GM12878 (cell line): ENCODE results near the gene OTOF. TPM values are rescaled to one million over a fixed set of nuclear protein-coding genes. Genes with fewer than 3 reads are reported as not detected.

Source experiments
- ATAC-seq: fragments of 200-7000 bp; cut with Tn5 transposase; 3 replicates; pipeline ENCODE4 v1.9.1; 2020; ENCODE audit warnings: mild to moderate bottlenecking, moderate library complexity
- BruUV-seq: library from RNA; stranded (reverse); fragments of 400-500 nt; replicated peaks from 2 replicates; lab custom pipeline; 2021; lab: Mats Ljungman, UMichigan
- CTCF ChIA-PET: fragments of 300-600 bp; sonication (Branson Sonifier 250); formaldehyde crosslinking; extraction: SDS; loops from one replicate; lab custom pipeline; 2021; ENCODE audit warnings: inconsistent platforms; lab: Yijun Ruan, JAX
- POLR2A ChIA-PET: fragments of 350-600 bp; formaldehyde crosslinking; extraction: SDS; loops from one replicate; lab custom pipeline; 2021; ENCODE audit warnings: inconsistent platforms; lab: Charles Lee
- RAD21 ChIA-PET: fragments of 300-600 bp; sonication (Branson Sonifier 250); formaldehyde crosslinking; loops from one replicate; lab custom pipeline; 2023; ENCODE audit warnings: antibody characterized with exemption; ENCODE audit not compliant: unreplicated experiment; lab: Charles Lee
- SMC1A ChIA-PET: fragments of 300-600 bp; sonication (Branson Sonifier 250); formaldehyde crosslinking; loops from one replicate; lab custom pipeline; 2023; ENCODE audit not compliant: unreplicated experiment, uncharacterized antibody; lab: Charles Lee
- DNase-seq: peaks from one replicate; pipeline ENCODE4 v3.0.0-alpha.2; 2011; ENCODE audit warnings: low read depth, low spot score
- FAIRE-seq: peaks from 3 replicates; lab custom pipeline; 2011; peaks lifted over from hg19 to GRCh38; lab: Jason Lieb, UNC
- H2AFZ ChIP-seq: 2 replicates; pipeline ENCODE4 v1.6.0; 2011; ENCODE audit warnings: low read depth, low read length, control low read depth; ENCODE audit not compliant: control insufficient read depth
- H3K27ac ChIP-seq: 2 replicates; pipeline ENCODE4 v1.5.1; 2011; ENCODE audit warnings: control low read depth; ENCODE audit not compliant: control insufficient read depth, insufficient read depth
- H3K27me3 ChIP-seq, 2 experiments: replicated peaks in 1 of 2; 2 replicates each; pipeline versions ENCODE4 v1.6.0 to v1.6.1; 2011; ENCODE audit warnings: low read length in 1 of 2; ENCODE audit not compliant: control insufficient read depth in 2 of 2, insufficient read depth in 2 of 2
- H3K36me3 ChIP-seq, 2 experiments: 2 replicates each; pipeline ENCODE4 v1.5.1; 2011; ENCODE audit warnings: low read length in 1 of 2; ENCODE audit not compliant: control insufficient read depth in 2 of 2, insufficient read depth in 2 of 2
- H3K4me1 ChIP-seq: 2 replicates; pipeline ENCODE4 v1.6.1; 2011; ENCODE audit warnings: mild to moderate bottlenecking, low read length, moderate library complexity, mixed read lengths; ENCODE audit not compliant: control insufficient read depth, insufficient read depth
- H3K4me2 ChIP-seq: 2 replicates; pipeline ENCODE4 v1.6.0; 2011; ENCODE audit warnings: control low read depth; ENCODE audit not compliant: control insufficient read depth, insufficient read depth
- H3K4me3 ChIP-seq: fragments of 200-600 bp; sonication (generic); 2 replicates; pipeline ENCODE4 v1.5.1; 2016
- H3K79me2 ChIP-seq: 2 replicates; pipeline ENCODE4 v1.6.0; 2011; ENCODE audit warnings: low read length; ENCODE audit not compliant: control insufficient read depth, insufficient read depth
- H3K9ac ChIP-seq: 2 replicates; pipeline ENCODE4 v1.8.0; 2011; ENCODE audit warnings: low read length, control low read depth, mixed read lengths; ENCODE audit not compliant: control insufficient read depth, insufficient read depth
- H3K9me3 ChIP-seq: replicated peaks from 3 replicates; pipeline ENCODE4 v1.5.1; 2011; ENCODE audit warnings: mild to moderate bottlenecking, low read length; ENCODE audit not compliant: control insufficient read depth, insufficient read depth
- H4K20me1 ChIP-seq: 2 replicates; pipeline ENCODE4 v1.6.0; 2011; ENCODE audit not compliant: control insufficient read depth, insufficient read depth
- CHD1 ChIP-seq: IDR thresholded peaks from 2 replicates; pipeline ENCODE4 v1.6.1; 2012; ENCODE audit warnings: low read depth, low read length, improper control_type of control experiment
- HDAC2 ChIP-seq: fragments of 200-600 bp; sonication (generic); IDR thresholded peaks from 2 replicates; pipeline ENCODE4 v1.6.1; 2017
- NBN ChIP-seq: fragments of 450-650 bp; IDR thresholded peaks from 2 replicates; pipeline ENCODE4 v1.6.1; 2016
- ZNF207 ChIP-seq: fragments of 450-650 bp; IDR thresholded peaks from 2 replicates; pipeline ENCODE4 v1.6.1; 2014; ENCODE audit warnings: antibody characterized with exemption, mild to moderate bottlenecking, borderline replicate concordance
- WGBS: methylation state at CpG from one replicate; pipeline ENCODE4 v1.1.6; 2016; ENCODE audit warnings: low lambda C conversion rate; ENCODE audit not compliant: insufficient replicate concordance, insufficient coverage; ENCODE audit errors: missing lambda C conversion rate; 5-methylcytosine and 5-hydroxymethylcytosine counted together
- in situ Hi-C: fragments of 300-500 bp; cut with MboI; formaldehyde crosslinking; loops from 9 replicates; pipeline ENCODE4 v1.14.3; 2018; ENCODE audit warnings: mixed read lengths
- intact Hi-C: fragments of 100-400 bp; cut with micrococcal nuclease; formaldehyde crosslinking; loops from one replicate; pipeline ENCODE4 v1.14.2; 2022; ENCODE audit not compliant: unreplicated experiment
- polyA plus RNA-seq, 11 experiments: library from polyadenylated mRNA; depleted of rRNA in 4 of 11; unstranded in 6 of 11; stranded (reverse) in 5 of 11; fragments of >200 nt; fragmentation: Nextera tagmentation in 4 of 11; fragmentation: Illumina TruSeq in 1 of 11; extraction: Ambion mirVana in 4 of 11; extraction: Trizol in 1 of 11; gene quantifications; 1 replicate in 1 of 11; 2 replicates in 10 of 11; pipeline versions ENCODE4 v1.2.1 to v1.2.3, GENCODE V29; 2011 to 2016; ENCODE audit warnings: inconsistent platforms in 2 of 11, missing spikeins in 2 of 11, low read depth in 1 of 11
- total RNA-seq, 4 experiments: library from RNA; depleted of rRNA in 3 of 4; stranded (reverse); fragments of >200 nt in 3 of 4; fragmentation: Illumina TruSeq in 1 of 4; extraction: Trizol in 1 of 4; gene quantifications; 2 replicates each; pipeline versions ENCODE4 v1.2.1 to v1.2.3, GENCODE V29; 2013 to 2021
- TF ChIP-seq, protein P1 (sequence below): fragments of 450-650 bp; IDR thresholded peaks from 2 replicates; pipeline ENCODE4 v1.6.1; 2016; ENCODE audit warnings: mild to moderate bottlenecking
- TF ChIP-seq, protein P2 (sequence below): IDR thresholded peaks from 2 replicates; pipeline ENCODE4 v1.6.1; 2012; ENCODE audit warnings: improper control_type of control experiment, low read depth, low read length; ENCODE audit not compliant: insufficient replicate concordance
- TF ChIP-seq, protein P3 (sequence below): fragments of 450-650 bp; IDR thresholded peaks from 2 replicates; pipeline ENCODE4 v1.6.1; 2017; ENCODE audit warnings: mild to moderate bottlenecking, moderate library complexity
- TF ChIP-seq, protein P4 (sequence below): fragments of 450-650 bp; IDR thresholded peaks from 2 replicates; pipeline ENCODE4 v1.6.1; 2017; ENCODE audit warnings: mild to moderate bottlenecking
- TF ChIP-seq, protein P5 (sequence below): IDR thresholded peaks from 2 replicates; pipeline ENCODE4 v1.6.1; 2011; ENCODE audit warnings: mild to moderate bottlenecking, low read depth, low read length, moderate library complexity; ENCODE audit not compliant: insufficient replicate concordance

Gene OTOF
- total and polyA plus RNA-seq, 10 of the 15 experiments (the other 5 are each of a cell fraction or from before 2014, with no cell fraction given), result under 0.01 to 0.31 (median 0.07) TPM; not detected in 6

DNA sequence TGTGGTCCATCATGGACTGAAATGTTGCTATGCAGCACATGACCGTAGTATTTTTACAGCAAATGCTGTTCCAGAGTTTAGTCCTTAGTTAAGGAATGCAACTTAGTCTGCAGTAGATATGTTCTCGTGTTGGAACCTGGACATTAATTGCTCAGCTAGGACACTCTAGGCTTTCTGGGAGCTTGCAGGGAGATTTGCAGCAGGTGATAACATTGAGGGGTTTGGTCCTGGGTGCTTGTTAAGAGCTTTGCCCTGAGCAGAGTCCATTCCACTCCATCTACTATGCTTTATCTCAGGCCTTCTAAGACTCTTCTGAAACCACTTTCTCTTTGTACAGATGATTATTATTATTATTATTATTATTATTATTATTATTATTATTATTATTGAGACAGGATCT is 49.1 kb downstream of the OTOF start:
- Histone ChIP-seq H3K4me1 (no peaks in the 10 kb centered on the region), H3K27ac (no peak overlapping the region), H3K27me3 (0 out of 4 replicates have a peak, but pooled peaks cover 0 to 2% of the 10 kb centered on the region in 2 experiments), H3K9me3 (no peaks in the 10 kb centered on the region), H2AFZ (no peak overlapping the region), H4K20me1 (no peaks in the 10 kb centered on the region)
- POLR2A ChIA-PET, result no interaction called here
- no peak for FAIRE-seq
- RAD21 ChIA-PET, result no interaction called here
- no TSS peak for BruUV-seq
- SMC1A ChIA-PET, result no interaction called here
- DNase-seq, result no peak
- intact Hi-C loops (no loop called here), in situ Hi-C loops (no loop called here)
- WGBS, result 66% methylated on average over 2 of the region's 2 CpGs
- CTCF ChIA-PET, result interaction anchor here (1.3 kb wide), 1 partner anchor 153 kb away, joined by 3 read pairs; no protein-coding TSS in a partner anchor
- TF ChIP-seq, protein P1, sequence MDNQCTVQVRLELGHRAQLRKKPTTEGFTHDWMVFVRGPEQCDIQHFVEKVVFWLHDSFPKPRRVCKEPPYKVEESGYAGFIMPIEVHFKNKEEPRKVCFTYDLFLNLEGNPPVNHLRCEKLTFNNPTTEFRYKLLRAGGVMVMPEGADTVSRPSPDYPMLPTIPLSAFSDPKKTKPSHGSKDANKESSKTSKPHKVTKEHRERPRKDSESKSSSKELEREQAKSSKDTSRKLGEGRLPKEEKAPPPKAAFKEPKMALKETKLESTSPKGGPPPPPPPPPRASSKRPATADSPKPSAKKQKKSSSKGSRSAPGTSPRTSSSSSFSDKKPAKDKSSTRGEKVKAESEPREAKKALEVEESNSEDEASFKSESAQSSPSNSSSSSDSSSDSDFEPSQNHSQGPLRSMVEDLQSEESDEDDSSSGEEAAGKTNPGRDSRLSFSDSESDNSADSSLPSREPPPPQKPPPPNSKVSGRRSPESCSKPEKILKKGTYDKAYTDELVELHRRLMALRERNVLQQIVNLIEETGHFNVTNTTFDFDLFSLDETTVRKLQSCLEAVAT, result no peak
- TF ChIP-seq, protein P2, sequence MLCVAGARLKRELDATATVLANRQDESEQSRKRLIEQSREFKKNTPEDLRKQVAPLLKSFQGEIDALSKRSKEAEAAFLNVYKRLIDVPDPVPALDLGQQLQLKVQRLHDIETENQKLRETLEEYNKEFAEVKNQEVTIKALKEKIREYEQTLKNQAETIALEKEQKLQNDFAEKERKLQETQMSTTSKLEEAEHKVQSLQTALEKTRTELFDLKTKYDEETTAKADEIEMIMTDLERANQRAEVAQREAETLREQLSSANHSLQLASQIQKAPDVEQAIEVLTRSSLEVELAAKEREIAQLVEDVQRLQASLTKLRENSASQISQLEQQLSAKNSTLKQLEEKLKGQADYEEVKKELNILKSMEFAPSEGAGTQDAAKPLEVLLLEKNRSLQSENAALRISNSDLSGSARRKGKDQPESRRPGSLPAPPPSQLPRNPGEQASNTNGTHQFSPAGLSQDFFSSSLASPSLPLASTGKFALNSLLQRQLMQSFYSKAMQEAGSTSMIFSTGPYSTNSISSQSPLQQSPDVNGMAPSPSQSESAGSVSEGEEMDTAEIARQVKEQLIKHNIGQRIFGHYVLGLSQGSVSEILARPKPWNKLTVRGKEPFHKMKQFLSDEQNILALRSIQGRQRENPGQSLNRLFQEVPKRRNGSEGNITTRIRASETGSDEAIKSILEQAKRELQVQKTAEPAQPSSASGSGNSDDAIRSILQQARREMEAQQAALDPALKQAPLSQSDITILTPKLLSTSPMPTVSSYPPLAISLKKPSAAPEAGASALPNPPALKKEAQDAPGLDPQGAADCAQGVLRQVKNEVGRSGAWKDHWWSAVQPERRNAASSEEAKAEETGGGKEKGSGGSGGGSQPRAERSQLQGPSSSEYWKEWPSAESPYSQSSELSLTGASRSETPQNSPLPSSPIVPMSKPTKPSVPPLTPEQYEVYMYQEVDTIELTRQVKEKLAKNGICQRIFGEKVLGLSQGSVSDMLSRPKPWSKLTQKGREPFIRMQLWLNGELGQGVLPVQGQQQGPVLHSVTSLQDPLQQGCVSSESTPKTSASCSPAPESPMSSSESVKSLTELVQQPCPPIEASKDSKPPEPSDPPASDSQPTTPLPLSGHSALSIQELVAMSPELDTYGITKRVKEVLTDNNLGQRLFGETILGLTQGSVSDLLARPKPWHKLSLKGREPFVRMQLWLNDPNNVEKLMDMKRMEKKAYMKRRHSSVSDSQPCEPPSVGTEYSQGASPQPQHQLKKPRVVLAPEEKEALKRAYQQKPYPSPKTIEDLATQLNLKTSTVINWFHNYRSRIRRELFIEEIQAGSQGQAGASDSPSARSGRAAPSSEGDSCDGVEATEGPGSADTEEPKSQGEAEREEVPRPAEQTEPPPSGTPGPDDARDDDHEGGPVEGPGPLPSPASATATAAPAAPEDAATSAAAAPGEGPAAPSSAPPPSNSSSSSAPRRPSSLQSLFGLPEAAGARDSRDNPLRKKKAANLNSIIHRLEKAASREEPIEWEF, result no peak
- TF ChIP-seq HDAC2 (no peak), ZNF207 (no peak), CHD1 (no peak), NBN (no peak)
- TF ChIP-seq, protein P3, sequence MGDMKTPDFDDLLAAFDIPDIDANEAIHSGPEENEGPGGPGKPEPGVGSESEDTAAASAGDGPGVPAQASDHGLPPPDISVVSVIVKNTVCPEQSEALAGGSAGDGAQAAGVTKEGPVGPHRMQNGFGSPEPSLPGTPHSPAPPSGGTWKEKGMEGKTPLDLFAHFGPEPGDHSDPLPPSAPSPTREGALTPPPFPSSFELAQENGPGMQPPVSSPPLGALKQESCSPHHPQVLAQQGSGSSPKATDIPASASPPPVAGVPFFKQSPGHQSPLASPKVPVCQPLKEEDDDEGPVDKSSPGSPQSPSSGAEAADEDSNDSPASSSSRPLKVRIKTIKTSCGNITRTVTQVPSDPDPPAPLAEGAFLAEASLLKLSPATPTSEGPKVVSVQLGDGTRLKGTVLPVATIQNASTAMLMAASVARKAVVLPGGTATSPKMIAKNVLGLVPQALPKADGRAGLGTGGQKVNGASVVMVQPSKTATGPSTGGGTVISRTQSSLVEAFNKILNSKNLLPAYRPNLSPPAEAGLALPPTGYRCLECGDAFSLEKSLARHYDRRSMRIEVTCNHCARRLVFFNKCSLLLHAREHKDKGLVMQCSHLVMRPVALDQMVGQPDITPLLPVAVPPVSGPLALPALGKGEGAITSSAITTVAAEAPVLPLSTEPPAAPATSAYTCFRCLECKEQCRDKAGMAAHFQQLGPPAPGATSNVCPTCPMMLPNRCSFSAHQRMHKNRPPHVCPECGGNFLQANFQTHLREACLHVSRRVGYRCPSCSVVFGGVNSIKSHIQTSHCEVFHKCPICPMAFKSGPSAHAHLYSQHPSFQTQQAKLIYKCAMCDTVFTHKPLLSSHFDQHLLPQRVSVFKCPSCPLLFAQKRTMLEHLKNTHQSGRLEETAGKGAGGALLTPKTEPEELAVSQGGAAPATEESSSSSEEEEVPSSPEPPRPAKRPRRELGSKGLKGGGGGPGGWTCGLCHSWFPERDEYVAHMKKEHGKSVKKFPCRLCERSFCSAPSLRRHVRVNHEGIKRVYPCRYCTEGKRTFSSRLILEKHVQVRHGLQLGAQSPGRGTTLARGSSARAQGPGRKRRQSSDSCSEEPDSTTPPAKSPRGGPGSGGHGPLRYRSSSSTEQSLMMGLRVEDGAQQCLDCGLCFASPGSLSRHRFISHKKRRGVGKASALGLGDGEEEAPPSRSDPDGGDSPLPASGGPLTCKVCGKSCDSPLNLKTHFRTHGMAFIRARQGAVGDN, result no peak
- TF ChIP-seq, protein P4, sequence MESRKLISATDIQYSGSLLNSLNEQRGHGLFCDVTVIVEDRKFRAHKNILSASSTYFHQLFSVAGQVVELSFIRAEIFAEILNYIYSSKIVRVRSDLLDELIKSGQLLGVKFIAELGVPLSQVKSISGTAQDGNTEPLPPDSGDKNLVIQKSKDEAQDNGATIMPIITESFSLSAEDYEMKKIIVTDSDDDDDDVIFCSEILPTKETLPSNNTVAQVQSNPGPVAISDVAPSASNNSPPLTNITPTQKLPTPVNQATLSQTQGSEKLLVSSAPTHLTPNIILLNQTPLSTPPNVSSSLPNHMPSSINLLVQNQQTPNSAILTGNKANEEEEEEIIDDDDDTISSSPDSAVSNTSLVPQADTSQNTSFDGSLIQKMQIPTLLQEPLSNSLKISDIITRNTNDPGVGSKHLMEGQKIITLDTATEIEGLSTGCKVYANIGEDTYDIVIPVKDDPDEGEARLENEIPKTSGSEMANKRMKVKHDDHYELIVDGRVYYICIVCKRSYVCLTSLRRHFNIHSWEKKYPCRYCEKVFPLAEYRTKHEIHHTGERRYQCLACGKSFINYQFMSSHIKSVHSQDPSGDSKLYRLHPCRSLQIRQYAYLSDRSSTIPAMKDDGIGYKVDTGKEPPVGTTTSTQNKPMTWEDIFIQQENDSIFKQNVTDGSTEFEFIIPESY, result no peak
- TF ChIP-seq, protein P5, sequence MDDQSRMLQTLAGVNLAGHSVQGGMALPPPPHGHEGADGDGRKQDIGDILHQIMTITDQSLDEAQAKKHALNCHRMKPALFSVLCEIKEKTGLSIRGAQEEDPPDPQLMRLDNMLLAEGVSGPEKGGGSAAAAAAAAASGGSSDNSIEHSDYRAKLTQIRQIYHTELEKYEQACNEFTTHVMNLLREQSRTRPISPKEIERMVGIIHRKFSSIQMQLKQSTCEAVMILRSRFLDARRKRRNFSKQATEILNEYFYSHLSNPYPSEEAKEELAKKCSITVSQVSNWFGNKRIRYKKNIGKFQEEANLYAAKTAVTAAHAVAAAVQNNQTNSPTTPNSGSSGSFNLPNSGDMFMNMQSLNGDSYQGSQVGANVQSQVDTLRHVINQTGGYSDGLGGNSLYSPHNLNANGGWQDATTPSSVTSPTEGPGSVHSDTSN, result no peak
- TF ChIP-seq, all 136 proteins: peak for 0
- no peak overlapping the region for H3K4me2 ChIP-seq
- H3K9ac ChIP-seq, result no peak overlapping the region
- ATAC-seq, result no peak
- H3K79me2 ChIP-seq, result no peaks in the 10 kb centered on the region
- H3K36me3 ChIP-seq, result no peaks in the 10 kb centered on the region
- no peak overlapping the region for H3K4me3 ChIP-seq
